K562 (cell line): ENCODE data around the gene STRN3. TPM values are rescaled to one million over a fixed set of nuclear protein-coding genes. Genes with fewer than 3 reads are reported as not detected.

Source experiments
- ATAC-seq: fragments of 200-7000 bp; cut with Tn5 transposase; 3 replicates; pipeline ENCODE4 v1.9.1; 2020; ENCODE audit warnings: moderate library complexity
- BruUV-seq: library from RNA; stranded (reverse); fragments of 400-500 nt; replicated peaks from 2 replicates; lab custom pipeline; 2021; lab: Mats Ljungman, UMichigan
- CTCF ChIA-PET: fragments of 300-600 bp; formaldehyde crosslinking; extraction: SDS; loops from one replicate; lab custom pipeline; 2021; ENCODE audit warnings: low intra/inter-chr PET ratio; lab: Yijun Ruan, JAX
- POLR2A ChIA-PET: fragments of 300-600, 350-650 bp; sonication (Branson Sonifier 250); formaldehyde crosslinking; extraction: SDS; loops from one replicate; lab custom pipeline; 2021; ENCODE audit warnings: antibody characterized with exemption, inconsistent platforms; lab: Yijun Ruan, JAX
- DNase-seq, 4 experiments: peaks; one replicate each; pipeline versions ENCODE4 v3.0.0 to v3.0.0-alpha.2; 2011 to 2018; ENCODE audit warnings: low spot score in 3 of 4, mixed read lengths in 3 of 4; ENCODE audit errors: extremely low read depth in 1 of 4
- FAIRE-seq: peaks from 2 replicates; lab custom pipeline; 2011; peaks lifted over from hg19 to GRCh38; lab: Jason Lieb, UNC
- H2AFZ ChIP-seq: 2 replicates; pipeline ENCODE4 v1.6.0; 2011; ENCODE audit warnings: low read depth, low read length, control low read depth, inconsistent platforms
- H3K27ac ChIP-seq: fragments of 200-600 bp; 3 replicates; pipeline ENCODE4 v1.8.0; 2011; ENCODE audit warnings: low read depth, mild to moderate bottlenecking, control low read depth, inconsistent platforms, low read length, moderate library complexity, mixed read lengths; ENCODE audit errors: extremely low read depth
- H3K27me3 ChIP-seq, 2 experiments: fragments of 300-600 bp in 1 of 2; 2 replicates in 1 of 2; 3 replicates in 1 of 2; pipeline versions ENCODE4 v1.6.0 to v1.8.0; 2011; ENCODE audit warnings: inconsistent platforms in 2 of 2, low read length in 2 of 2, mild to moderate bottlenecking in 1 of 2, mixed read lengths in 1 of 2, moderate library complexity in 1 of 2; ENCODE audit not compliant: control insufficient read depth in 2 of 2, insufficient read depth in 2 of 2
- H3K36me3 ChIP-seq: fragments of 300-600 bp; 3 replicates; pipeline ENCODE4 v1.8.0; 2011; ENCODE audit warnings: mild to moderate bottlenecking, low read length, inconsistent platforms; ENCODE audit not compliant: control insufficient read depth, insufficient read depth
- H3K4me1 ChIP-seq, 2 experiments: fragments of 200-600 bp in 1 of 2; replicated peaks in 1 of 2; 2 replicates in 1 of 2; 3 replicates in 1 of 2; pipeline versions ENCODE4 v1.5.1 to v1.8.0; 2011; ENCODE audit warnings: inconsistent platforms in 2 of 2, low read length in 2 of 2, mild to moderate bottlenecking in 1 of 2, mixed read lengths in 1 of 2, moderate library complexity in 1 of 2; ENCODE audit not compliant: control insufficient read depth in 2 of 2, insufficient read depth in 2 of 2
- H3K4me2 ChIP-seq: 2 replicates; pipeline ENCODE4 v1.6.1; 2011; ENCODE audit warnings: low read length, control low read depth, inconsistent platforms, mixed read lengths; ENCODE audit not compliant: insufficient read depth
- H3K4me3 ChIP-seq: fragments of 200-600 bp; sonication (generic), shearing (Covaris generic); 2 replicates; pipeline ENCODE4 v1.5.1; 2016; ENCODE audit warnings: control low read depth, inconsistent platforms
- H3K79me2 ChIP-seq: fragments of 200-600 bp; 3 replicates; pipeline ENCODE4 v1.8.0; 2011; ENCODE audit warnings: low read length, inconsistent platforms; ENCODE audit not compliant: control insufficient read depth, insufficient read depth
- H3K9ac ChIP-seq, 2 experiments: 2 replicates each; pipeline versions ENCODE4 v1.6.0 to v1.6.1; 2011; ENCODE audit warnings: low read depth in 2 of 2, low read length in 2 of 2, control low read depth in 1 of 2, inconsistent platforms in 1 of 2, mild to moderate bottlenecking in 1 of 2, mixed read lengths in 1 of 2; ENCODE audit not compliant: insufficient read depth in 1 of 2
- H3K9me1 ChIP-seq: one replicate; pipeline ENCODE4 v1.6.0; 2011; ENCODE audit warnings: inconsistent platforms, mild to moderate bottlenecking, low read length, moderate library complexity; ENCODE audit not compliant: control insufficient read depth, insufficient read depth
- H3K9me3 ChIP-seq: replicated peaks from 2 replicates; pipeline ENCODE4 v1.5.1; 2011; ENCODE audit warnings: low read depth, low read length, inconsistent platforms; ENCODE audit not compliant: control insufficient read depth, insufficient read depth
- H4K20me1 ChIP-seq: replicated peaks from 2 replicates; pipeline ENCODE4 v1.6.1; 2011; ENCODE audit warnings: low read length, inconsistent platforms, mixed read lengths; ENCODE audit not compliant: control insufficient read depth, insufficient read depth
- ARNT ChIP-seq, 2 experiments: fragments of 450-650 bp; IDR thresholded peaks; 2 replicates each; pipeline ENCODE4 v1.6.1; 2016; ENCODE audit warnings: mild to moderate bottlenecking in 1 of 2
- IRF9 ChIP-seq: fragments of 450-650 bp; IDR thresholded peaks from 2 replicates; pipeline ENCODE4 v1.6.1; 2016; ENCODE audit warnings: missing biosample characterization, missing genetic modification characterization
- PHF20 ChIP-seq: fragments of 450-650 bp; IDR thresholded peaks from 2 replicates; pipeline ENCODE4 v1.6.1; 2018; ENCODE audit not compliant: partially characterized antibody
- POLR3A ChIP-seq: IDR thresholded peaks from 2 replicates; pipeline ENCODE4 v1.6.1; 2011; ENCODE audit warnings: borderline replicate concordance, mild to moderate bottlenecking, moderate library complexity; ENCODE audit not compliant: insufficient read length, insufficient read depth; ENCODE audit errors: extremely low read depth
- RBM34 ChIP-seq: fragments of 200-400 bp; formaldehyde crosslinking; IDR thresholded peaks from 2 replicates; pipeline ENCODE4 v1.6.1; 2018; ENCODE audit warnings: low read length, borderline replicate concordance; ENCODE audit not compliant: insufficient read depth
- TEAD1 ChIP-seq, 2 experiments: fragments of 450-650 bp in 1 of 2; sonication (generic) in 1 of 2; formaldehyde crosslinking; IDR thresholded peaks; 2 replicates each; pipeline versions ENCODE4 v1.4.0 to v1.8.0; 2020 to 2022; ENCODE audit warnings: mild to moderate bottlenecking in 2 of 2, missing genetic modification reagents in 1 of 2
- ZNF224 ChIP-seq: sonication (generic); formaldehyde crosslinking; IDR thresholded peaks from 2 replicates; pipeline ENCODE4 v1.8.0; 2022; ENCODE audit warnings: mild to moderate bottlenecking, missing genetic modification reagents
- ZNF584 ChIP-seq: fragments of 200-800 bp; sonication (Bioruptor generic); IDR thresholded peaks from 2 replicates; pipeline ENCODE4 v1.6.1; 2016; ENCODE audit warnings: low read depth, mild to moderate bottlenecking, missing genetic modification characterization, missing compliant biosample characterization
- ZNF695 ChIP-seq: fragments of 450-650 bp; formaldehyde crosslinking; IDR thresholded peaks from 2 replicates; pipeline ENCODE4 v1.4.0; 2020; ENCODE audit warnings: mild to moderate bottlenecking, moderate library complexity
- ZNF75A ChIP-seq: fragments of 450-650 bp; formaldehyde crosslinking; IDR thresholded peaks from 2 replicates; pipeline ENCODE4 v1.4.0; 2020; ENCODE audit warnings: mild to moderate bottlenecking
- WGBS: fragments of 100-300 bp; shearing (Covaris generic); methylation state at CpG from one replicate; pipeline ENCODE4 v1.1.6; 2016; ENCODE audit warnings: low coverage, mixed read lengths; ENCODE audit not compliant: insufficient coverage; ENCODE audit errors: missing lambda C conversion rate; 5-methylcytosine and 5-hydroxymethylcytosine counted together
- in situ Hi-C: fragments of 300-500 bp; cut with MboI; formaldehyde crosslinking; loops from 4 replicates; pipeline ENCODE4 v1.15.0; 2018; ENCODE audit warnings: inconsistent platforms, mixed read lengths
- intact Hi-C: fragments of 100-400 bp; cut with micrococcal nuclease; formaldehyde crosslinking; loops from 2 replicates; pipeline ENCODE4 v1.14.2; 2022
- polyA plus RNA-seq, 8 experiments: library from polyadenylated mRNA; depleted of rRNA in 4 of 8; stranded (reverse) in 5 of 8; unstranded in 3 of 8; fragments of >200 nt; fragmentation: Nextera tagmentation in 2 of 8; fragmentation: Illumina TruSeq in 1 of 8; extraction: Ambion mirVana in 2 of 8; extraction: Trizol in 1 of 8; gene quantifications; 2 replicates each; pipeline versions ENCODE4 v1.2.1 to v1.2.3, GENCODE V29; 2011 to 2014; ENCODE audit warnings: inconsistent platforms in 1 of 8, missing spikeins in 1 of 8
- total RNA-seq, 7 experiments: library from RNA; depleted of rRNA in 6 of 7; stranded (reverse); fragments of >200 nt in 6 of 7; fragmentation: Illumina TruSeq in 2 of 7; extraction: Trizol in 2 of 7; gene quantifications; 2 replicates each; pipeline versions ENCODE4 v1.2.1 to v1.2.3, GENCODE V29; 2011 to 2021; ENCODE audit warnings: low replicate concordance in 1 of 7

STRN3 gene
- total and polyA plus RNA-seq, 9 of the 15 experiments (the other 6 are each of a cell fraction or from before 2014, with no cell fraction given), result 5.9 to 29.1 (median 16.0) TPM

- peaks cover 1% of the 10 kb centered on the region in 2 experiments; a peak in 3 of 5 replicates for H3K4me1 ChIP-seq
These were observed 64.8 kb downstream of the STRN3 start for GRCh38 chr14:30961330-30961729.

More at GRCh38 chr14:30961330-30961729, 64.8 kb downstream of the STRN3 start:
- Histone ChIP-seq H3K9me1 (no peaks in the 10 kb centered on the region), H3K4me2 (no peak overlapping the region), H3K4me3 (no peak overlapping the region), H3K9ac (no peak overlapping the region), H3K79me2 (peaks cover 95% of the 10 kb centered on the region), H3K27ac (no peak overlapping the region), H2AFZ (no peak overlapping the region), H4K20me1 (0 out of 2 replicates have a peak, but pooled peaks cover 1% of the 10 kb centered on the region), H3K27me3 (no peaks in the 10 kb centered on the region), H3K36me3 (peaks cover 9% of the 10 kb centered on the region; the same call in 1 of the 3 replicates), H3K9me3 (no peaks in the 10 kb centered on the region)
- ATAC-seq, result no peak
- intact Hi-C loops, result no loop called here
- DNase-seq, result no peak
- no TSS peak for BruUV-seq
- in situ Hi-C loops, result no loop called here
- CTCF ChIA-PET, result interaction anchor here (0.7 kb wide), 1 partner anchor 447 kb away, joined by 3 read pairs; no protein-coding TSS in a partner anchor
- WGBS, result 87% methylated on average over 5 of the region's 5 CpGs
- POLR2A ChIA-PET, result interaction anchor here (0.6 kb wide), 1 partner anchor 9 kb away, joined by 5 read pairs; no protein-coding TSS in a partner anchor
- FAIRE-seq, result no peak
- TF ChIP-seq ZNF224 (CRISPR knock-in tag), result no peak
- TF ChIP-seq RBM34, result no peak
- TF ChIP-seq ARNT (IDR thresholded peaks at IDR 0.05), result no peak
- no peak for TF ChIP-seq ZNF584 (CRISPR knock-in tag)
- TF ChIP-seq TEAD1 (CRISPR knock-in tag; IDR thresholded peaks at IDR 0.05), result no peak
- no peak for TF ChIP-seq POLR3A
- TF ChIP-seq IRF9 (tag), result no peak
- no peak for TF ChIP-seq ZNF695
- no peak for TF ChIP-seq PHF20
- TF ChIP-seq ZNF75A (CRISPR knock-in tag), result no peak
